HepG2 (cell line): ENCODE results near the gene LRTM2. TPM values are rescaled to one million over a fixed set of nuclear protein-coding genes. Genes with fewer than 3 reads are reported as not detected.

ENCODE experiments used
- DPF2 ChIP-seq: sonication (generic); formaldehyde crosslinking; IDR thresholded peaks from 2 replicates; pipeline ENCODE4 v1.4.0; 2020; ENCODE audit warnings: mild to moderate bottlenecking, low read depth, missing genetic modification reagents, borderline replicate concordance
- HNF4G ChIP-seq, 2 experiments: sonication (generic) in 1 of 2; formaldehyde crosslinking in 1 of 2; IDR thresholded peaks; 2 replicates each; pipeline versions ENCODE4 v1.4.0 to v1.6.1; 2011 to 2020; ENCODE audit warnings: borderline replicate concordance in 2 of 2, low read depth in 2 of 2, mild to moderate bottlenecking in 2 of 2, low read length in 1 of 2, missing genetic modification reagents in 1 of 2, moderate library complexity in 1 of 2
- HOXA7 ChIP-seq: sonication (generic); formaldehyde crosslinking; IDR thresholded peaks from 2 replicates; pipeline ENCODE4 v1.8.1; 2022; ENCODE audit warnings: mild to moderate bottlenecking, missing genetic modification reagents, moderate library complexity
- IRF2 ChIP-seq: IDR thresholded peaks from 2 replicates; pipeline ENCODE4 v1.6.1; 2018; ENCODE audit warnings: missing genetic modification reagents, missing compliant biosample characterization
- MXI1 ChIP-seq: IDR thresholded peaks from 3 replicates; pipeline ENCODE4 v1.6.1; 2012; ENCODE audit warnings: low read depth, low read length, inconsistent platforms, borderline replicate concordance
- STAG1 ChIP-seq: sonication (generic); formaldehyde crosslinking; IDR thresholded peaks from 2 replicates; pipeline ENCODE4 v1.4.0; 2020; ENCODE audit warnings: missing genetic modification reagents
- ZBTB7A ChIP-seq: sonication (generic); formaldehyde crosslinking; IDR thresholded peaks from 2 replicates; pipeline ENCODE4 v1.8.0; 2022; ENCODE audit warnings: mild to moderate bottlenecking, missing genetic modification reagents
- ZC3H4 ChIP-seq: sonication (generic); formaldehyde crosslinking; IDR thresholded peaks from 2 replicates; pipeline ENCODE4 v1.4.0; 2020; ENCODE audit warnings: missing genetic modification reagents, borderline replicate concordance
- ZFP36L1 ChIP-seq: sonication (generic); formaldehyde crosslinking; IDR thresholded peaks from 2 replicates; pipeline ENCODE4 v1.8.0; 2022; ENCODE audit warnings: mild to moderate bottlenecking, missing genetic modification reagents, moderate library complexity
- ZFP36L2 ChIP-seq: sonication (generic); formaldehyde crosslinking; IDR thresholded peaks from 2 replicates; pipeline ENCODE4 v1.4.0; 2020; ENCODE audit warnings: missing genetic modification reagents
- ZNF160 ChIP-seq: sonication (generic); formaldehyde crosslinking; IDR thresholded peaks from 2 replicates; pipeline ENCODE4 v1.8.0; 2022; ENCODE audit warnings: mild to moderate bottlenecking, inconsistent platforms, missing genetic modification reagents
- ZNF207 ChIP-seq: fragments of 450-650 bp; IDR thresholded peaks from 2 replicates; pipeline ENCODE4 v1.6.1; 2016; ENCODE audit warnings: antibody characterized with exemption, borderline replicate concordance
- ZNF225 ChIP-seq: sonication (generic); formaldehyde crosslinking; IDR thresholded peaks from 2 replicates; pipeline ENCODE4 v1.4.0; 2020; ENCODE audit warnings: mild to moderate bottlenecking, missing genetic modification reagents
- ZNF350 ChIP-seq: sonication (generic); formaldehyde crosslinking; IDR thresholded peaks from 2 replicates; pipeline ENCODE4 v1.4.0; 2020; ENCODE audit warnings: mild to moderate bottlenecking, low read depth, missing genetic modification reagents, borderline replicate concordance
- ZNF432 ChIP-seq: sonication (generic); formaldehyde crosslinking; IDR thresholded peaks from 2 replicates; pipeline ENCODE4 v1.5.0; 2020; ENCODE audit warnings: missing genetic modification reagents, mild to moderate bottlenecking, borderline replicate concordance
- ZNF530 ChIP-seq: sonication (generic); formaldehyde crosslinking; IDR thresholded peaks from 2 replicates; pipeline ENCODE4 v1.5.0; 2020; ENCODE audit warnings: low read depth, mild to moderate bottlenecking, missing genetic modification reagents
- ZNF768 ChIP-seq: sonication (generic); formaldehyde crosslinking; IDR thresholded peaks from 2 replicates; pipeline ENCODE4 v1.4.0; 2020; ENCODE audit warnings: missing genetic modification reagents
- ZSCAN21 ChIP-seq: sonication (generic); formaldehyde crosslinking; IDR thresholded peaks from 2 replicates; pipeline ENCODE4 v1.8.0; 2022; ENCODE audit warnings: mild to moderate bottlenecking, missing genetic modification reagents, moderate library complexity, borderline replicate concordance
- ZZZ3 ChIP-seq: sonication (generic); formaldehyde crosslinking; IDR thresholded peaks from 2 replicates; pipeline ENCODE4 v1.4.0; 2020; ENCODE audit warnings: missing genetic modification reagents, mild to moderate bottlenecking, borderline replicate concordance
- polyA plus RNA-seq, 8 experiments: library from polyadenylated mRNA; depleted of rRNA in 3 of 8; stranded (reverse) in 7 of 8; unstranded in 1 of 8; fragments of >200 nt; fragmentation: Illumina TruSeq in 4 of 8; extraction: Trizol in 4 of 8; gene quantifications; 2 replicates each; pipeline versions ENCODE4 v1.2.1 to v1.2.3, GENCODE V29; 2011 to 2016; ENCODE audit warnings: low read depth in 4 of 8, missing spikeins in 1 of 8, mixed read lengths in 1 of 8; ENCODE audit not compliant: insufficient read depth in 1 of 8
- total RNA-seq, 5 experiments: library from RNA; depleted of rRNA; stranded (reverse); fragments of >200 nt; fragmentation: Illumina TruSeq; extraction: Trizol; gene quantifications; 2 replicates each; pipeline ENCODE4 v1.2.3, GENCODE V29; 2016; ENCODE audit warnings: low read depth in 1 of 5
- TF ChIP-seq, protein P1 (sequence below): sonication (generic); formaldehyde crosslinking; IDR thresholded peaks from 2 replicates; pipeline ENCODE4 v1.8.1; 2023; ENCODE audit warnings: mild to moderate bottlenecking, missing genetic modification reagents, borderline replicate concordance
- TF ChIP-seq, protein P2 (sequence below): sonication (generic); formaldehyde crosslinking; IDR thresholded peaks from 2 replicates; pipeline ENCODE4 v1.4.0; 2020; ENCODE audit warnings: missing genetic modification reagents
- TF ChIP-seq, protein P3 (sequence below): sonication (generic); formaldehyde crosslinking; conservative IDR thresholded peaks from 2 replicates; pipeline ENCODE4 v1.4.0; 2020; ENCODE audit warnings: missing genetic modification reagents
- TF ChIP-seq, protein P4 (sequence below): sonication (generic); formaldehyde crosslinking; IDR thresholded peaks from 2 replicates; pipeline ENCODE4 v1.4.0; 2020; ENCODE audit warnings: missing genetic modification reagents, mild to moderate bottlenecking, borderline replicate concordance

The LRTM2 gene
- total and polyA plus RNA-seq, 2 of the 13 experiments (the other 11 are each of a cell fraction or from before 2014, with no cell fraction given) = 0.09 TPM; not detected in 1

DNA sequence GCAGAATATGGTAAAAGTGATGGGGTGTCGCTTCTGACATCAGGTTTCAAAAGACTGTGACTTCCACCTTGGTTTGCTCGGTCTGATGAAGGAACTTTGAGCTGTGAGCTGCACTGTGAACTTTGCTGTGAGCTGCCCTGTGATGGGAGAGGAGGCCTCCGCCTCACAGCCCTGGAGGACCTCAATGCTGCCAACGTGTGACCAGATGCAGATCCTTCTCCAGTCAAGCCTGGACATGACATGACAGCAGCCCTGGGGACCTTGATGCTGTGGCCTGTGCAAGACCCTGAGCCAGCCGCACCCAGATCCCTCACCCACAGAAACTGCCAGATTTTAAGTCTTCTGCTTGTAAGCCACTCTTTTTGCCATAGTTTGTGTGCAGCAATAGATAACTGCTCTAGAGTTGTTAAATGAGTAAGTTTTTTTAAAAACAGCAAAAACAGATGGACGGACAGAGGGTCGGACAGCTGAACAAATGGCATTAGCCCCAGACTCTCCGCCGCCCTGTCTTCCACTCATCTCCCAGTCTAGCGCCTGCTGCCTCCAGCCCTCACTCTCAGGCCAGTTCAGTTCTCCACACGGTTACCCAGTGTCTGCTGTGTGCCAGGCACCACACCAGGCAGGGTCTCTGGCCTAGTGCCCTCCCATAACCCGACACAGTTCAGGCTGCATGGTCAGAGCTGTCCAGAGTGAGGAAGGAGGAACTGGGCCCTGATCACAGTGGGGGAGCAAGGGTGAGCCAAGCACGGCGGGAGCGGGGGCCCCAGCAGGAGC, 13.1 kb upstream of the LRTM2 start (continued):
- TF ChIP-seq IRF2 (CRISPR knock-in tag) (0 out of 2 replicates have a peak, but pooled peaks have one; percentile 16), MXI1 (no peak), STAG1 (0 out of 2 replicates have a peak, but pooled peaks have one; percentile 9), HOXA7 (CRISPR knock-in tag) (no peak), ZNF768 (CRISPR knock-in tag) (peak; percentile 14; the same call in 1 of the 2 replicates), ZBTB7A (CRISPR knock-in tag) (no peak), ZZZ3 (CRISPR knock-in tag) (no peak), ZNF160 (CRISPR knock-in tag) (no peak), ZSCAN21 (CRISPR knock-in tag) (no peak), ZNF207 (no peak), ZFP36L1 (CRISPR knock-in tag) (no peak), ZNF530 (CRISPR knock-in tag) (no peak), ZFP36L2 (no peak), ZNF350 (no peak), HNF4G (IDR thresholded peaks at IDR 0.05; ENCODE audit: borderline replicate concordance, low read depth, low read length) (peak; percentile 74), HNF4G (CRISPR knock-in tag; IDR thresholded peaks at IDR 0.05; ENCODE audit: borderline replicate concordance, low read depth) (no peak; the same call in 1 of the 2 replicates), ZNF432 (CRISPR knock-in tag) (no peak), ZNF225 (CRISPR knock-in tag) (no peak), ZC3H4 (CRISPR knock-in tag) (no peak), DPF2 (no peak)
- TF ChIP-seq, protein P1, sequence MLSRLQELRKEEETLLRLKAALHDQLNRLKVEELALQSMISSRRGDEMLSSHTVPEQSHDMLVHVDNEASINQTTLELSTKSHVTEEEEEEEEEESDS (CRISPR knock-in tag) = no peak
- TF ChIP-seq, protein P2, sequence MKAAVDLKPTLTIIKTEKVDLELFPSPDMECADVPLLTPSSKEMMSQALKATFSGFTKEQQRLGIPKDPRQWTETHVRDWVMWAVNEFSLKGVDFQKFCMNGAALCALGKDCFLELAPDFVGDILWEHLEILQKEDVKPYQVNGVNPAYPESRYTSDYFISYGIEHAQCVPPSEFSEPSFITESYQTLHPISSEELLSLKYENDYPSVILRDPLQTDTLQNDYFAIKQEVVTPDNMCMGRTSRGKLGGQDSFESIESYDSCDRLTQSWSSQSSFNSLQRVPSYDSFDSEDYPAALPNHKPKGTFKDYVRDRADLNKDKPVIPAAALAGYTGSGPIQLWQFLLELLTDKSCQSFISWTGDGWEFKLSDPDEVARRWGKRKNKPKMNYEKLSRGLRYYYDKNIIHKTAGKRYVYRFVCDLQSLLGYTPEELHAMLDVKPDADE (CRISPR knock-in tag) = no peak
- TF ChIP-seq, protein P3, sequence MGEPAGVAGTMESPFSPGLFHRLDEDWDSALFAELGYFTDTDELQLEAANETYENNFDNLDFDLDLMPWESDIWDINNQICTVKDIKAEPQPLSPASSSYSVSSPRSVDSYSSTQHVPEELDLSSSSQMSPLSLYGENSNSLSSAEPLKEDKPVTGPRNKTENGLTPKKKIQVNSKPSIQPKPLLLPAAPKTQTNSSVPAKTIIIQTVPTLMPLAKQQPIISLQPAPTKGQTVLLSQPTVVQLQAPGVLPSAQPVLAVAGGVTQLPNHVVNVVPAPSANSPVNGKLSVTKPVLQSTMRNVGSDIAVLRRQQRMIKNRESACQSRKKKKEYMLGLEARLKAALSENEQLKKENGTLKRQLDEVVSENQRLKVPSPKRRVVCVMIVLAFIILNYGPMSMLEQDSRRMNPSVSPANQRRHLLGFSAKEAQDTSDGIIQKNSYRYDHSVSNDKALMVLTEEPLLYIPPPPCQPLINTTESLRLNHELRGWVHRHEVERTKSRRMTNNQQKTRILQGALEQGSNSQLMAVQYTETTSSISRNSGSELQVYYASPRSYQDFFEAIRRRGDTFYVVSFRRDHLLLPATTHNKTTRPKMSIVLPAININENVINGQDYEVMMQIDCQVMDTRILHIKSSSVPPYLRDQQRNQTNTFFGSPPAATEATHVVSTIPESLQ (CRISPR knock-in tag) = no peak
- TF ChIP-seq, protein P4, sequence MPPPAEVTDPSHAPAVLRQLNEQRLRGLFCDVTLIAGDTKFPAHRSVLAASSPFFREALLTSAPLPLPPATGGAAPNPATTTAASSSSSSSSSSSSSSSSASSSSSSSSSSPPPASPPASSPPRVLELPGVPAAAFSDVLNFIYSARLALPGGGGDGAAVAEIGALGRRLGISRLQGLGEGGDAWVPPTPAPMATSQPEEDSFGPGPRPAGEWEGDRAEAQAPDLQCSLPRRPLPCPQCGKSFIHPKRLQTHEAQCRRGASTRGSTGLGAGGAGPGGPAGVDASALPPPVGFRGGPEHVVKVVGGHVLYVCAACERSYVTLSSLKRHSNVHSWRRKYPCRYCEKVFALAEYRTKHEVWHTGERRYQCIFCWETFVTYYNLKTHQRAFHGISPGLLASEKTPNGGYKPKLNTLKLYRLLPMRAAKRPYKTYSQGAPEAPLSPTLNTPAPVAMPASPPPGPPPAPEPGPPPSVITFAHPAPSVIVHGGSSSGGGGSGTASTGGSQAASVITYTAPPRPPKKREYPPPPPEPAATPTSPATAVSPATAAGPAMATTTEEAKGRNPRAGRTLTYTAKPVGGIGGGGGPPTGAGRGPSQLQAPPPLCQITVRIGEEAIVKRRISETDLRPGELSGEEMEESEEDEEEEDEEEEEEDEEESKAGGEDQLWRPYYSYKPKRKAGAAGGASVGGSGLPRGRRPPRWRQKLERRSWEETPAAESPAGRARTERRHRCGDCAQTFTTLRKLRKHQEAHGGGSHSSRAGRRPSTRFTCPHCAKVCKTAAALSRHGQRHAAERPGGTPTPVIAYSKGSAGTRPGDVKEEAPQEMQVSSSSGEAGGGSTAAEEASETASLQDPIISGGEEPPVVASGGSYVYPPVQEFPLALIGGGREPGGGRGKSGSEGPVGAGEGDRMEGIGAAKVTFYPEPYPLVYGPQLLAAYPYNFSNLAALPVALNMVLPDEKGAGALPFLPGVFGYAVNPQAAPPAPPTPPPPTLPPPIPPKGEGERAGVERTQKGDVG = no peak
